WTC11 (cell line): ENCODE data around the gene CPLX3.

Experiments used
- ELF4 ChIP-seq: sonication (generic); formaldehyde crosslinking; IDR thresholded peaks from 2 replicates; pipeline ENCODE4 v1.8.1; 2022; ENCODE audit warnings: low read depth, mild to moderate bottlenecking, moderate library complexity, missing genetic modification reagents
- ESRRA ChIP-seq: sonication (generic); formaldehyde crosslinking; IDR thresholded peaks from 2 replicates; pipeline ENCODE4 v1.8.1; 2022; ENCODE audit warnings: mild to moderate bottlenecking, missing genetic modification reagents, borderline replicate concordance
- HMGA2 ChIP-seq: fragments of 250-450 bp; sonication (Bioruptor Pico); IDR thresholded peaks from 2 replicates; pipeline ENCODE4 v1.4.0; 2021; ENCODE audit warnings: mild to moderate bottlenecking, moderate library complexity
- NFYB ChIP-seq: sonication (generic); formaldehyde crosslinking; conservative IDR thresholded peaks from 2 replicates; pipeline ENCODE4 v1.8.0; 2022; ENCODE audit warnings: low read depth, missing genetic modification reagents
- NR2C2 ChIP-seq: sonication (generic); formaldehyde crosslinking; IDR thresholded peaks from 2 replicates; pipeline ENCODE4 v1.8.0; 2022; ENCODE audit warnings: mild to moderate bottlenecking, missing genetic modification reagents
- TEAD4 ChIP-seq: sonication (generic); formaldehyde crosslinking; IDR thresholded peaks from 2 replicates; pipeline ENCODE4 v1.8.0; 2022; ENCODE audit warnings: mild to moderate bottlenecking, missing genetic modification reagents
- ZNF423 ChIP-seq: fragments of 250-450 bp; sonication (Bioruptor Pico); IDR thresholded peaks from 2 replicates; pipeline ENCODE4 v2.1.2; 2022; ENCODE audit warnings: mild to moderate bottlenecking, moderate library complexity
- TF ChIP-seq, protein P1 (sequence below): fragments of 200-600 bp; IDR thresholded peaks from 2 replicates; pipeline ENCODE4 v1.8.0; 2022; ENCODE audit warnings: antibody characterized with exemption
- TF ChIP-seq, protein P2 (sequence below): sonication (generic); formaldehyde crosslinking; IDR thresholded peaks from 2 replicates; pipeline ENCODE4 v1.8.1; 2023; ENCODE audit warnings: mild to moderate bottlenecking, missing genetic modification reagents
- TF ChIP-seq, protein P3 (sequence below): sonication (generic); formaldehyde crosslinking; IDR thresholded peaks from 2 replicates; pipeline ENCODE4 v1.8.0; 2022; ENCODE audit warnings: mild to moderate bottlenecking, missing genetic modification reagents

DNA sequence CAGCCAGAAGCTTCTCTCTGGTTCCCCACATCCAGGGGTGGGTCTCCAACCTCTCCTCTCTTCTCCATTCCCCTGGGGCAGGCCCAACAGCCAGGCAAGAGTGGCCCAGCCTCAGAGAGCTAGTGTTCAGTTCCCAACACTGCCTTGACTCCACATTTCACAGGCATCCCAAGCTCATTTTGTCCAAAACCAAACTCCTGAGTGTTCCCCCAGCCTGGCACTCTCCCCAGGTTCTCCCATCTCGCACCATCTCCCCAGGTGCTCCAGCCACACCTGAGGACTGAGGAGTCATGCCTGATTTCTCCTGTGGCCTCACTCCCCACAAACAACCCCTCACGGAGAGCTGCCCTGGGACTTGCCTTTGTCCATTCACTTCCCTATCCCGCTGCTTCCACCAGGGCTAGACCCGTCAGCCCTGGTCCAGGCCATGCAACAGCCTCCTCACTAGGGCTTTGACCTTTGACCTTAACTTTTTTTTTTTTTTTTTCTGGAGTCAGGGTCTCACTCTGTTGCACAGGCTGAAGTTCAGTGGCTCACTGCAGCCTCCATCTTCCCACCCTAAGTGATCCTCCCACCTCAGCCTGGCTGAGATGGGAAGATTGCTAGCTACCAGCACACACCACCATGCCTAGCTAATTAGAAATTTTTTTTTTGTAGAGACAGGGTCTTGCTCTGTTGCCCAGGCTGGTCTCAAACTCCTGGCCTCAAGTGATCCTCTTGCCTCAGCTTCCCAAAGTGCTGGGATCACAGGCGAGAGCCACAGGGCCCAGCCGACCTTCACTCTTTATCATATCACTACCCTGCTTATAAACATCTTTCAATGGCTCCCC is 48.4 kb upstream of the CPLX3 start:
- TF ChIP-seq, protein P1, sequence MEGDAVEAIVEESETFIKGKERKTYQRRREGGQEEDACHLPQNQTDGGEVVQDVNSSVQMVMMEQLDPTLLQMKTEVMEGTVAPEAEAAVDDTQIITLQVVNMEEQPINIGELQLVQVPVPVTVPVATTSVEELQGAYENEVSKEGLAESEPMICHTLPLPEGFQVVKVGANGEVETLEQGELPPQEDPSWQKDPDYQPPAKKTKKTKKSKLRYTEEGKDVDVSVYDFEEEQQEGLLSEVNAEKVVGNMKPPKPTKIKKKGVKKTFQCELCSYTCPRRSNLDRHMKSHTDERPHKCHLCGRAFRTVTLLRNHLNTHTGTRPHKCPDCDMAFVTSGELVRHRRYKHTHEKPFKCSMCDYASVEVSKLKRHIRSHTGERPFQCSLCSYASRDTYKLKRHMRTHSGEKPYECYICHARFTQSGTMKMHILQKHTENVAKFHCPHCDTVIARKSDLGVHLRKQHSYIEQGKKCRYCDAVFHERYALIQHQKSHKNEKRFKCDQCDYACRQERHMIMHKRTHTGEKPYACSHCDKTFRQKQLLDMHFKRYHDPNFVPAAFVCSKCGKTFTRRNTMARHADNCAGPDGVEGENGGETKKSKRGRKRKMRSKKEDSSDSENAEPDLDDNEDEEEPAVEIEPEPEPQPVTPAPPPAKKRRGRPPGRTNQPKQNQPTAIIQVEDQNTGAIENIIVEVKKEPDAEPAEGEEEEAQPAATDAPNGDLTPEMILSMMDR, result no peak
- TF ChIP-seq, protein P2, sequence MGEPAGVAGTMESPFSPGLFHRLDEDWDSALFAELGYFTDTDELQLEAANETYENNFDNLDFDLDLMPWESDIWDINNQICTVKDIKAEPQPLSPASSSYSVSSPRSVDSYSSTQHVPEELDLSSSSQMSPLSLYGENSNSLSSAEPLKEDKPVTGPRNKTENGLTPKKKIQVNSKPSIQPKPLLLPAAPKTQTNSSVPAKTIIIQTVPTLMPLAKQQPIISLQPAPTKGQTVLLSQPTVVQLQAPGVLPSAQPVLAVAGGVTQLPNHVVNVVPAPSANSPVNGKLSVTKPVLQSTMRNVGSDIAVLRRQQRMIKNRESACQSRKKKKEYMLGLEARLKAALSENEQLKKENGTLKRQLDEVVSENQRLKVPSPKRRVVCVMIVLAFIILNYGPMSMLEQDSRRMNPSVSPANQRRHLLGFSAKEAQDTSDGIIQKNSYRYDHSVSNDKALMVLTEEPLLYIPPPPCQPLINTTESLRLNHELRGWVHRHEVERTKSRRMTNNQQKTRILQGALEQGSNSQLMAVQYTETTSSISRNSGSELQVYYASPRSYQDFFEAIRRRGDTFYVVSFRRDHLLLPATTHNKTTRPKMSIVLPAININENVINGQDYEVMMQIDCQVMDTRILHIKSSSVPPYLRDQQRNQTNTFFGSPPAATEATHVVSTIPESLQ (CRISPR knock-in tag), result no peak
- TF ChIP-seq ZNF423 (CRISPR knock-in tag) (no peak), ESRRA (CRISPR knock-in tag) (no peak), NFYB (CRISPR knock-in tag) (no peak), HMGA2 (CRISPR knock-in tag) (no peak), TEAD4 (CRISPR knock-in tag) (no peak), NR2C2 (CRISPR knock-in tag) (no peak), ELF4 (CRISPR knock-in tag) (no peak)
- TF ChIP-seq, protein P3, sequence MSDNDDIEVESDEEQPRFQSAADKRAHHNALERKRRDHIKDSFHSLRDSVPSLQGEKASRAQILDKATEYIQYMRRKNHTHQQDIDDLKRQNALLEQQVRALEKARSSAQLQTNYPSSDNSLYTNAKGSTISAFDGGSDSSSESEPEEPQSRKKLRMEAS, result no peak
